ENCODE results near the gene GTSE1.

Gene GTSE1

DNA sequence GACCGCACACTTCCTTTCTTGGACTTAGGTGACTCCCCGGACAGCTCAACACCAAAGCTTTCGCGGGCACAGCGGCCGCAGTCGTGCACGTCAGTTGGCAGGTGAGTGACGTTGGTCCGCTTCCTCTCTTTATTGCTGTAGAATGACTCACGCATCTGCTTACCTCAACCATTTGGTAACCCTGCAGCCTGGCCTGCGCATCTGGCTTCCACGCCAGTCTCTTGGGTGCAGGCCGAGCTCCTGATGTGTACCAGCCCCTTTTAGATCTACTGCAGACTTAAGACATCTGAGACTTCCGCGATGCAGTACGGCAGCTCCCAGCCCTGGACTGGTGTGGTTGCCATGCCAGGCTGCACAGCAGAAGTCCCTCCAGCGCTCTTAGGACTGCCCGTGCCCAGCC is 26.5 kb downstream of the GTSE1 start:
- no peak for DNase-seq (ENCODE audit: low read depth in 1 of 2, low spot score in 1 of 2)

DNA sequence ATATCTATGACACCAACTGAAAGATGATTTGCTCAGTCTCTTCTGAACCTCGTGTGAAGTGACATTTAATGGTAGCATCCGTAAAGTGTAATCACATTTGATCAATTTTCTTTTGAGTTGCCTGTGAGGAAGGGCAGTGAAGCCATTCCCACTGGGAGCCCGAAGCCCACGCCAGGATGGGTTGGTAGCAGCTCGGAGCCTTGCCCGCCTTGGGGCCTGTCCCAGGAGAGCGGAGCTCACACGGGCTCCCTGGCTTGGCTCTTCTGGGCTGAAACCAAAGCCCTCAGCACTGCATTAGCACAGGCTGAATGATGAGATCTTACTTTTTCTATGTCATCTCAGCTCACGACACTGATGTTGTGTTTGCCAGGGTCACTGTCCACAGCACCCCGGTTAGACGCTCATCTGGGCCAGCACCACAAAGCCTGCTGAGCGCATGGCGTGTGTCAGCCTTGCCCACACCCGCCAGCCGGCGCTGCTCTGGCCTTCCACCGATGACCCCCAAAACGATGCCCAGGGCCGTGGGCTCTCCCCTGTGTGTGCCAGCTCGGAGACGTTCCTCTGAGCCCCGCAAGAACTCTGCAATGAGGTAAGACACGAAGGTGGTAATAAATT is 29.5 kb downstream of the GTSE1 start:
- DNase-seq (ENCODE audit: low read depth in 1 of 2, low spot score in 1 of 2), result no peak

DNA sequence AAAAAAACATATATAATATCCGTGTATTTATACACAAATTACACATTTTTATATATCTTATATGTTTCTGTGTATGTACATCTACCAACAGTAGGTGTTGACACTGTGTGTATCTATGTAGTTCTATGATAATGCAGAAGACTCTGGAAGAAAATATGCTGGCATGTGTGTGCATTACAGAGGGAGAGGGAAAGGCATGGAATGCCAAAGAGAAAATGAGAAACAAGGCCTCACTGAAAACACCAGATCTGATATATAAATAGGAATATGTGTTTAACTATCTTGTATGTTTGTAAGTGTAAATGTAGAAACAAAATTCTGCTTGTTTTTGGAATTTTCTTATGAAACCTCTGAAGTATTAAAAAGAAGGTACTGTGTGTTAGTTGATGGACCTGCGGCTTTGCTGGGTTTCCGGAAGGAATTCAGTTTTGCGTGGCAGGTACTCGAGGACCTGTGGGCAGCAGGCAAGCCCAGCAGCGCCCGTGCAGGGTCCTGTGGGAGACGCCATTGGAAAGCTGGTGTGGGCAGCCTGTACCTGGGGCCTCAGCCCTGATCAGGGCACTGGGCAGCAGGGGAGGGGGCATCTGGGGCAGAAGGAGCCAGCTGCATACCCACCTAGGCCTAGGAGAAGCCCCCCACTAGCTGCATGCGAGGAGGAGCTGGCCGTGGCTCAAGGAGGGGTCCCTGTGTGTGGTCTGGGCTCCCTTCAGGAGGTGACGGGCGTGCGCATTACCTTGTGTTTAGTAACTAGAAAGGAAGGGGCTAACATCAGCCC is 31.2 kb downstream of the GTSE1 start:
- DNase-seq (ENCODE audit: low read depth in 1 of 2, low spot score in 1 of 2), result no peak

DNA sequence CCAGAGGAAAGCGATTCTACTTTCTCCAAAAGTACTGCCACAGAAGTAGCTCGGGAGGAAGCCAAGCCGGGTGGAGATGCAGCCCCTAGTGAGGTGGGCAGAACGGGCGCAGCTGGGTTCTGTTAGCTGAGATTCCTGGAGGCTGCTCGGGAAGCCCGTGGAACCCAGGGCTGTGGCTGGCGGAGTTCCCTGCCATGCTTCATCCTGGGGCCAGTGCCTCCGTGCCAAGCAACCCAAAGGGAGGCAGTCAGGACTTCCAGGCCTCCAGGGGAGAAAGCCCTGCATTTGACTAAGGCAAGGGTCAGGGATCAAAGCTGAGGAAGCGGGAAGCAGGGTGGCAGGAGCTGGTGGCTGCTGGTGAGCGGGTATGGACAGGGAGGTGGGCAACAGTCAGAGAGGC is 32.1 kb downstream of the GTSE1 start:
- no peak for DNase-seq (ENCODE audit: low read depth in 1 of 2, low spot score in 1 of 2)

DNA sequence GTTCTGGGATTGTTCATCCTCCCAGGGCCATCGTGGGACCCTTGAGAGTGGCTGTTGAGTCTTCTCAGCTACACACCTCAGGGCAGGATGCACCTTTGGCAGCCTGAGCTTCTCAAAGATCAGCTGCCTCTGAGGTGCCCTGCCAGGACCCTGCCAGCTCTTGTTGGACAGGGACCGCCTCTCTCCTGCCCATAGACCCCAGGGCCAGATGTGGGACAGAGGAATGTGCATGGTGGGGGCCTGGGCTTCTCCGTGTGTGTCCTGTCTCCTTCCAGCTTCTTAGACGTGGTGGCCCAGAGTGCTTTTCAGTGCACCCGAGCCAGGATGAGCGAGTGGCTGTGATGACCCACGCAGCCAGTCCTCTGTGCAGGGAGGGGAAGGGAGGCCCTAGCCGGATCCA is 32.9 kb downstream of the GTSE1 start:
- DNase-seq (ENCODE audit: low read depth in 1 of 2, low spot score in 1 of 2), result no peak

DNA sequence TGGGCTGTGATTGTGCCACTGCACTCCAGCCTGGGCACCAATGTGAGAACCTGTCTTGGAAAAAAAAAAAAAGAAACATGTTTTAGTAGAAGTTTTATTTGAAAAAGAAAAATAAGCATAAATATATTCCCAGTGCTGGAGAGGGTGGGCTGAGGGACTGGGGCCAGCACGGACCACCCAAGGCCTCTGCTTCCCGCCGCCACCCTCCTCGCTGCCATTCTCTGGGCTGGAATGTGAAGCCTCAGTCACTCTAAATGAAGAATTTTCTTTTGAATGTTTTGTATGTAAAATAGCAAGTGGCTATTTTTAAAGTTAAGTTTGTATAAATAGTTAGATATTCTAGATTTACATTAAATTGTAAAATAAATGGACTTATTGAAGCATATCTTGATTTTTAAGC is 33.8 kb downstream of the GTSE1 start:
- no peak for DNase-seq (ENCODE audit: low read depth in 1 of 2, low spot score in 1 of 2)

DNA sequence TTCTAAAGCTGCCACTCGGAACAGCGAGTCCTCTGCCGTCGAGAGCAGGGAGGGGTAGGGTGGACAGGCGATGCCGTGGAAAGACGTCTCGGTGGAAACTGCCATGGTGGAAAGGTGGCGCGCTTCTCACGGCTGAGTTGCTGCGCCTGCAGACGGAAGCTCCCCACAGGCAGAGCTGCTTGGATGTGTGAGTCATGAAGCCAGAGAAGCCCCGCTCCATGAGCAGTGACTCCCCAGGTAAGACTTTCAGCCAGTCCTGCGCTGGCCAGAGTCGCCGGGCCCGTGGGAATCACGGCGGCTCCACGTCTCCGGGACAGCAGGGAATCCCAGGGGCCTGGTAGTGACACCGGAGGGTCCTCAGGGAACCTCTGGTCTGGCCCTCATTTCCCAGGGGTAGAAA is 34.8 kb downstream of the GTSE1 start:
- no peak for DNase-seq (ENCODE audit: low read depth in 1 of 2, low spot score in 1 of 2)

DNA sequence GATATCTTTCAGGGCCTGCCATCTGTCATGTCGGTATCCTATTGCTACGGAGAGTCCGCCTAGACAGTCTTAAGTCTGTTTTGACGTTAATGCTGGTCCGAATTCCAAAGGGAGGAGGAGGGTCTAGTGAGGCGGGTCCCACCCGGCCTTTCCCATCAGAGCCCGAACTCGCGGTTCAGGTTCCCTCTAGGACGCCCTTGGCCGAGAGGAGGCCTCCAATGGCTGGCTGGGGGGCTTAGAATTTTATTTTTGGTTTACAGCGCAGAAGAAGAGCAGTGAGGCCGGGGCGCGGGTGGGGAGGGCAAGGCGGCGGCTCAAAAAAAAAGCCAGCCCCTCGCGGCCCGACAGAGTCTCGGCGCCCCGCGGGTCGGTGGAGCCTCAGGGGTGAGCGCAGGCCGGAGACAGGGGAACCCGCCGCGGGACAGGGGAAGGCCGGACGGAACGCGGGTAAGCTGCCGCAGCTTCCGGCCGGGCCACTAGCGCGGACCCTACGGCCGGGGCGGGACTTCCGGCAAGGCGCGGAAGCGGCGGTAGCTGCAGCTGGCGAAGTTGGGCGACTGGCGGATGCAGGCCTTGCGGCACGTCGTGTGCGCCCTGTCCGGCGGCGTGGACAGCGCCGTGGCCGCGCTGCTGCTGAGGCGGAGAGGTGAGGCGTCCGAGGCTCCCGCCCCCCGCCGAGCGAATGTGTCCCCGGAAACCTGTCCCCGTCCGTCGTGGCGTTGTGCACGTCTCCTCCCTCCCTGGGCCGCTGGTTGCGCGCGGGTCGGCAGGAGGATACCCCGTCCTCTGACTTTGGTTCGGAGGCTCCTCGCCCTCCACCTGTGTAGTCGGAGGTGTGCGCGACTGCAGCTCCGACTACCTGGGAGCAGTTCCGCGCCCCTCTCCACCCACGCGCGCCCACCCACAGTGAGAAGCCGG is 38.8 kb downstream of the GTSE1 start, which contains the start of gene TRMU:
TRMU (plus strand) TSS at position 514 of the 918 bp plus-strand sequence; CDS start at position 565, 51 bp downstream.
- peak; percentile 53 to 64 for DNase-seq (ENCODE audit: low read depth in 1 of 2, low spot score in 1 of 2)

DNA sequence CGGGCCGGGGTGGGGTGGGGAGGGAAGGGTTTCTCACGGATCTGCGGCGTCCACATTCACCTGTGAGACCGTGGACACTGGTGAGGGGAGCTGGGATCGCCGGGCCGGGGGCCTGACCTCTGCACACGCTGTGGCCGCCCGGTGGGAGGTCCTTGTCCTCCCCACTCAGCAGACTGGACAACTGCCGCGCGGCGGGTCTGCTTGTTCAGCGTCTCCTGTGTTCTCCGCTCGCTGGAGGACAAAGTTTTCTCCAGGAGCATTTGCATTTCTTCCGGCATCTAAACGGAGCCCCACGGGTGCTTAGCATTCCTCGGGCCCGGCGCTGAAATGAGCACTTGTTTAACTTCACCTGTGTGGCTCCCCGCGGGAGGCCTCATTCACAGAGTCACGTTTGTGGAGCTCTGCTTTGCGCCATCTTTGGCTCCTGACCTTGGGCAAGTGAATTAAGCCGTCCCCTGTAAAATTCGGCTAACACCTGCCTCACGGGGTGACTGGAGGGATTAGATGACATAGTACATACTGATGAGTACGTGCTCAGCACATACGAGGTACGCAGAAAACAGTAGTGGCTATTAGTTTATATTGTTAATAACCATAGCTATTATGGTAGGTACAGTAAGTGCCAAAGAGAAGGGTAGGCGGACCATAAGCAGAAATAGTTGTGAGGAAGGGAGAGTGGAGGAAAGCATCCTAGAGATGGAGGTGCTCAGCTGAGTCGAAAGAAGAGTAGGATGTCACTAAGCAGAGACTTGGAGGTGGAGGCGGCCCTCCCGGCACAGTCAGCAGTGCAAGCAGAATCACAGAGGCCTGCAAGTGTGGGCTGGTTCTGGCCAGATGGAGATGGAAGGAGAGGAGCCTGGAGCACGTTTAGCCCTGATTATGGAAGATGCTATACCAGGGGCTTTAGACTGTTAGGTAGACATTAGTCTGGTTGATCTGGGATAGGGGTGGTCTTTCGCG is 39.7 kb downstream of the GTSE1 start:
- DNase-seq (ENCODE audit: low read depth in 1 of 2, low spot score in 1 of 2), result no peak

DNA sequence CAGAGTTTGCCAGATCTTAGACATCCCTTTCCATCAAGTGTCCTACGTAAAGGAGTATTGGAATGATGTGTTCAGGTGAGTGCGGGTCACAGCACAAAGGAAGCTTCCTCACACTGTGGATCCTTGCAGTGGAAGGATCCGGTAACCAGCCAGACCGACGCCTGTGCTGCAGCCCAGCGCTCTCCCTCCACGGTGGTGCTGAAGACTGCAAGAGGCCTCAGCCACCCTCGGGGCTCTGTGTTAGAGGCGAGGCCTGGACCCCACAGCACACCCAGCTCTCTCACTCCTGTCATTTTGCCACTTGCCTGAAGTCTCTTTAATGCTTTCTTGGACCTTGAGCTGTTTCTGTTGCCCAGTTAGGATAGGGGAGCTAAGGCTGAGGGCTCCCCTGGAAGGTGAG is 41.2 kb downstream of the GTSE1 start:
- DNase-seq (ENCODE audit: low read depth in 1 of 2, low spot score in 1 of 2), result no peak

DNA sequence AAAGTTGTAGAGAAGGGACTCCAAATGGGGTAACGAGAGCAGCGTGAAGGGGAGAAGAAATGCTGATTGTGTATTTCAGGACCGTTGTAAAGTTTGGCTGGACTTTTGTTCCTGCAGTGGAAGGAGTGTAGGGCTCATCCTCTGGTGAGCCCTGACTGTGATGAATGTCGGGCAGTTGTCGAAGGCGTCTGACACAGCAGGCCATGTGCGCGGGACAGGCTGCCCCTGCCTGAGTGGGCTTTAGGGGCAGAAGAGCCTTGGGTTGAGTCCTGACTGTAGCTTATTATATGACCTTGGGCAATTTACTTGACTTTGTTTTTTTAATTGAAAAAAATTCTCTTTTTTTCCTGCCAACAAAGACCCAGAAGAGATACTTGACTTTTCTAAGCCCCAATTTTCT is 42.0 kb downstream of the GTSE1 start:
- DNase-seq (ENCODE audit: low read depth in 1 of 2, low spot score in 1 of 2), result no peak

DNA sequence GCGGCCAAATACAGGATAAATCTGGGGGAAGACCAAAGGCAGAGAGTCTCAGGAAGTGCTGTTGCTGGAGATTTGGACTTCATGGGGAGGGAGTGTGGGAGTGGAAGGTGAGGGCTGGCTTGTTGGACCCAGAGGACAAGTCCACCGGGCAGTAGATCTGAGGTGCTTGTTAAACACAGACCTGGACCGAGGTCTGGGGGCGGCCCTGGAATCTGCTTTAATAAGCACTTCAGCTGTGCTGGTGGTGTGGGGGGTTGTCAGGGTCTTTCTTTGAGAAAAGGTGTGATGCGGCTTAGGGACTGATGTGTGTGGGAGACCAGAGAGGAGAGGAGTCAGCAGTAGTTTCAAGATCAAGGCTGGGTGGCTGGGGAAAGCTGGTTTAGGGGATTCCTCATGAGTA is 43.3 kb downstream of the GTSE1 start:
- DNase-seq (ENCODE audit: low read depth in 1 of 2, low spot score in 1 of 2), result no peak

DNA sequence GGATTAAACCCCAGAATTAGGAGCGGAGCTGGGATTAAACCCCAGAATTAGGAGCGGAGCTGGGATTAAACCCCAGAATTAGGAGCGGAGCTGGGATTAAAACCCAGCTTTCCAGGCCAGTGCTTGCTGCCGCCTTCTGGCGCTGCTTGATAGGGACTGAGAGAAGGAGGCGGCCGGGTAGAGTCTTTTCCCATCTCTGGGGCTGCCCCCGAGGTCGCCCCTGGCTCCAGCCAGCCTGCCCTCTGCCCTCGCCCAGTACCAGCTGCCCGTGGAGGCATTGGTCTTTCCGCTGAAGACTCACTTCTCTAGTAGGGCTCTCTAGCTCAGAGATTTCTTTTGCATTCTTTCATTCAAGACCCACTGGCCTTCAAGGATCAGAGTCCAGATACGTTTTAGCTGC is 44.0 kb downstream of the GTSE1 start:
- DNase-seq (ENCODE audit: low read depth in 1 of 2, low spot score in 1 of 2), result no peak

DNA sequence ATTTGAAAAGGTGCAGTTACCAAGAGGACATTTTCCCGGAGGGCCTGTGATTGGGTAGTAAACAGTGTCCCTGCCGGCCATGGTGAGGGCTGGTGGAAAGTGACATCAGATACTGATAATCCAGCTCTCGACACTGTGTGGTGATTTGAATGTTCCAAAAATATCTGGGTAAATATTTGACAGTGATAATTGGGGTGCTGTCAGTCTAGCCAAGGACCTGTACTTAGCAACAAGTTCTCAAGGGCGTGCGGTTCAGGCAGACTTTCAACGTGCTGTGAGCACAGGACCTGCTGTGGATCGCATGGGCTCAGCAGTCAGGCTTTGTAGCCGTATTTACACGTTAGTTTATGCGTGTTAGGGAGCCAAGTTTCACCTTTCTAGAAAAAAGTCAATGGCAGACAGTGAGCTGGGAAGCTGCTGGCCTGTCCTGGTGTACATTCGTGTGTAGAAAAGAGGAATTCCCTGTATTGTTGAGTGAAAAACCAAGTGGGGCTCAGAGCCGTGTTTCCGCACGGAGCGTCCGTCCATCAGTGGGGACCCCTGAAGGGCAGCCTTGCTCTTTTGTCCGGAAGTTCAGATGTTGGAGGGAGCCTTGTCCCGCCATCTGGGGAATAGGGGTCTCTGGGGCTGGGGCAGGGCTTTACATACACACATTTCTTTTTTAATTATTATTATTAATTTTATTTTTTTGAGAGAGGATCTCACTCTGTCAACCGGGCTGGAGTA is 50.2 kb downstream of the GTSE1 start:
- DNase-seq (ENCODE audit: low read depth in 1 of 2, low spot score in 1 of 2), result no peak

DNA sequence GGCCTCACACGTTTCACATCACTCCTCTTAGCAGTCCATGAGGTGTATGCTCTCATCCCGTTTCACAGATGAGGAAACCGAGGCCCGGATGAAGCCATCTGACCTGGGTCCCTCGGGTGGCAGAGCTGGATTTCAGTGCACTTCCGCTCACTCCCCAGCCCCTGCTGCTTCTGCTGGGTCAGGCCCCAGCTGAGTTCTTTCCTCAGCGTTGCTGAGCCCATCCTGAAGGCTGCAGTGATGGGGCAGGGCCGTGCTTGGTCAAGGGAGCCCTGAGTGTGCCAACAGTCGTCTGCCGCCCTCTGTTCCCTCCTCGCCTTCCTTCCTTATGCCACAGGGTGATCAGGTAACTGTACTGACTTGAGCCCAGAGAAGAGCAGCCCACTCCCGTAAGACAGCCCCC is 51.0 kb downstream of the GTSE1 start:
- no peak for DNase-seq (ENCODE audit: low read depth in 1 of 2, low spot score in 1 of 2)

DNA sequence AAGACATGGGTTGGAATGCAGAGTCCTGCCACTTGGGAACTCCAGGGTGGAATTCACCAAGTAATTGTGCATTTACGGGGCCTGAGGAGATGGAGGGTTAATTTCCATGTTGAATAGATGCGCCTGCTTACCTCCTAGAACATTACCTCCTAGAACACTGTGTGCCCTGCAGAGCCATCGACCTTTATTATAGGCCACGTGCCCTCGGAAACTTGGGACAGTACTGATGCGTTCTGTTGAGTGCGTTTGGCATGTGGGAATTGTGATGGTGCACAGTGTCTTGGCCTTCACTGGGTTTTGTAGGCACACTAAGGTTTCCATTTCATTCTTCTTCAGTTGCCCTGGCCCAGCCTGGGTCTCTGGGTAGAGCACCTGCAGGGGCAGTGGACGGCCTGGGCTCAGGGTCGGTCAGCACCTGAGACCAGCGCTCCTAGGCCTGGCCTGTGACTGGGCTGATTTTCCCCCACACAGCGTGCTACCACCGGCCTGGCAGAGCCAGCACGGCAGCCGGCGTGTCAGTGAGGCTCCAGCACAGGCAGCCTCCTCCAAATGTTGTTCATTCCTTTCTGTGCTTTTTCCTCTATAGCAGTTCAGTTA is 51.5 kb downstream of the GTSE1 start:
- no peak for DNase-seq (ENCODE audit: low read depth in 1 of 2, low spot score in 1 of 2)

DNA sequence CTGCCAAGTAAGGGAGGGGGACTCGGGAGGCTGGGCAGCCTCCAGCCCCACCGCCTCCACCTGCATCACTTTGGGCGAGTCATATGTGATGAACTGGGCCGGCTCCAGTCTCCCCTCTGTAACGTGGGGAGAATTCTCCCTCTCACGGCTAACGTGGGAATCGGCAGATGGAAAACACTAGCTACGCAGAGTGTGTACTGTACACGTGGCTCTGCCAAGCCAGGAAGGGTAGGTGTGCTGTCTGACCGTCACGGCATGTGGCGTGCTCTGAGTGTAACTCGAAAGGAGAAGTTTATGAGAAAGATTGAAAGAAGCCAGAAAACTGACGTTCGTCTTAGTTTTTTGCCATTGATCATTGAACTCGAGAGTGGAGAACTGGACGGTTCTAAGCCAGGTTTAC is 52.6 kb downstream of the GTSE1 start:
- no peak for DNase-seq (ENCODE audit: low read depth in 1 of 2, low spot score in 1 of 2)

DNA sequence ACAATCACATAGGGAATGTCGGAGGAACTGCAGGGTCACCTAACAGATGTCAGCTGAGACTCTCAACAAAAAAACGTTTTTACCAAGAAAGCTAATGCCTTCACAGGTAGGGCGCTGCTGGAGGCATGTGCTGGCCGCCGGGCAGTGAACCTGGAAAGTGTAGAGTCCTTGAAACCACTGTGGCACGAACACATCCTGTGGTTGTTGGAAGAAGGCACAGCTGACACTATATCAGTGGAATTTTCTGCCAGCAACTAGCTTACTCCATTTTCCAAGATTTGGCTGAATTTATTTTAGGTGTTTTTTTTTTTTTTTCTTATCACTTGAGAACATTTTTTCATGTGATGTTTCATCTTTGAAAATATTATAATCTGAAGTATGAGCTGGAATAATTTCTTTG is 53.0 kb downstream of the GTSE1 start:
- DNase-seq (ENCODE audit: low read depth in 1 of 2, low spot score in 1 of 2), result no peak

DNA sequence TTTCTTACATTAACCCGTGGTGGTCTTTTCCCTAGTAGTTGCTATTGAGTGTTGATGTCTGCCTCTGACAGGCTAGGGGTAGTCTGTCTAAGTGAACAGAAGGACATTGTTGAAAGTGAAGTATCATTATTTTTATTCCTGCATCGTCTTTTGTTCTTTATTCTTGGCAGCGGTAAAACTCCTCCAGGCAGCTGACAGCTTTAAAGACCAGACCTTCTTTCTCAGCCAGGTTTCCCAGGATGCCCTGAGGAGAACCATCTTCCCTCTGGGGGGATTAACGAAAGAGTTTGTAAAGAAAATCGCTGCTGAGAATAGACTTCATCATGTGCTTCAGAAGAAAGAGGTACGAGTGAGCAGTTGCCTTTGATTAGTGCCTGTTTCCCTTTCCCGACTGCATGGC is 53.5 kb downstream of the GTSE1 start:
- DNase-seq (ENCODE audit: low read depth in 1 of 2, low spot score in 1 of 2), result no peak

DNA sequence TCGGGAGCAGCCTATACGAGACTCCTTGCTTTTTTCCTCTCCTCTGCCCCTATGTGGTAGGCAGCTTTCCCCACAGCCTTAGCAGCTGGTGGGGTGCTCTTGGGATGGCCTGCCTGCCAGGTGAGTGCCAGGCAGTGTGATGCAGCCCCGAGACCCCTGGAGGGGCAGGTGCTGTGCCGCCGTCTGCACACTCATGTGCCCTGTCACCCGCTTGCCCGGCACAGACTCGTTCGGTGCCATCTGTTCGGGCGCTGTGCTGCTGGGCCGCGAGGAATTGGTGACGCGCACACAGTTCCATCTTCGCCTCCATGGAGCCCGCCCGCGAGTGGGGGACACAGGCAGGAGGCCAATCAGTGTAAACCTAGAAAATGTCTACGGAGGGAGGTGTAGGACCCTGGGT is 54.0 kb downstream of the GTSE1 start:
- DNase-seq (ENCODE audit: low read depth in 1 of 2, low spot score in 1 of 2), result no peak
